Measurements from ENCODE around the gene PAGE2B. TPM values are rescaled to one million over a fixed set of nuclear protein-coding genes. Genes with fewer than 3 reads are reported as not detected.

PAGE2B gene
- total RNA-seq, 1 experiment from 2014 or later: not detected

- no peak overlapping the region for H3K27ac Mint-ChIP-seq (ENCODE audit: unreplicated experiment)
- no peaks in the 10 kb centered on the region for H3K4me1 Mint-ChIP-seq (ENCODE audit: low read depth, unreplicated experiment)
- H3K4me3 ChIP-seq (ENCODE audit: low read depth, low read length): no peak overlapping the region
- DNase-seq: no peak
- peaks cover 9% of the 10 kb centered on the region for H3K27me3 Mint-ChIP-seq (ENCODE audit: insufficient read depth, unreplicated experiment)
- no peak overlapping the region for H3K4me3 Mint-ChIP-seq (ENCODE audit: unreplicated experiment)
- no peaks in the 10 kb centered on the region for H3K36me3 Mint-ChIP-seq (ENCODE audit: insufficient read depth, unreplicated experiment)
- BruUV-seq (replicated peaks): no TSS peak
- intact Hi-C loops (cut with micrococcal nuclease; ENCODE audit: unreplicated experiment): no loop called here
- H3K9me3 Mint-ChIP-seq (ENCODE audit: unreplicated experiment): no peaks in the 10 kb centered on the region
- POLR2A ChIA-PET: no interaction called here
- H3K36me3 ChIP-seq (ENCODE audit: control insufficient read depth, insufficient read depth, low read length): no peaks in the 10 kb centered on the region
- CTCF ChIA-PET: no interaction called here
- no peak for TF ChIP-seq CTCF (IDR thresholded peaks at IDR 0.05; ENCODE audit: insufficient read depth in 1 of 2, low read depth in 1 of 2, low read length in 1 of 2, severe bottlenecking in 1 of 2, unreplicated experiment in 1 of 2)
- H3K27me3 ChIP-seq (replicated peaks; ENCODE audit: control insufficient read depth, insufficient read depth, low read length): no peaks in the 10 kb centered on the region
- H3K4me1 ChIP-seq: no peaks in the 10 kb centered on the region
- H3K9me3 ChIP-seq: no peaks in the 10 kb centered on the region
These were observed 46.8 kb upstream of the PAGE2B start for GRCh38 chrX:55028040-55028439.

- intact Hi-C loops (cut with micrococcal nuclease; ENCODE audit: unreplicated experiment): no loop called here
- CTCF ChIA-PET: no interaction called here
- peaks cover 9% of the 10 kb centered on the region for H3K27me3 Mint-ChIP-seq (ENCODE audit: insufficient read depth, unreplicated experiment)
These were observed 46.2 kb upstream of the PAGE2B start for GRCh38 chrX:55028611-55029010.

GRCh38 chrX:55029291-55029690 lies 45.5 kb upstream of the PAGE2B start:
- ChIA-PET POLR2A (no interaction called here), CTCF (no interaction called here)
- no peak for TF ChIP-seq CTCF (IDR thresholded peaks at IDR 0.05; ENCODE audit: insufficient read depth in 1 of 2, low read depth in 1 of 2, low read length in 1 of 2, severe bottlenecking in 1 of 2, unreplicated experiment in 1 of 2)
- no peaks in the 10 kb centered on the region for H3K4me1 Mint-ChIP-seq (ENCODE audit: low read depth, unreplicated experiment)
- no peaks in the 10 kb centered on the region for H3K9me3 Mint-ChIP-seq (ENCODE audit: unreplicated experiment)
- peaks cover 9% of the 10 kb centered on the region for H3K27me3 Mint-ChIP-seq (ENCODE audit: insufficient read depth, unreplicated experiment)
- no TSS peak for BruUV-seq (replicated peaks)
- no peaks in the 10 kb centered on the region for H3K36me3 ChIP-seq (ENCODE audit: control insufficient read depth, insufficient read depth, low read length)
- no peaks in the 10 kb centered on the region for H3K4me1 ChIP-seq
- H3K4me3 ChIP-seq (ENCODE audit: low read depth, low read length): no peak overlapping the region
- H3K27ac Mint-ChIP-seq (ENCODE audit: unreplicated experiment): no peak overlapping the region
- H3K27me3 ChIP-seq (replicated peaks; ENCODE audit: control insufficient read depth, insufficient read depth, low read length): no peaks in the 10 kb centered on the region
- no peak overlapping the region for H3K4me3 Mint-ChIP-seq (ENCODE audit: unreplicated experiment)
- no peaks in the 10 kb centered on the region for H3K36me3 Mint-ChIP-seq (ENCODE audit: insufficient read depth, unreplicated experiment)
- intact Hi-C loops (cut with micrococcal nuclease; ENCODE audit: unreplicated experiment): no loop called here
- no peak for DNase-seq
- no peaks in the 10 kb centered on the region for H3K9me3 ChIP-seq

More at GRCh38 chrX:55028611-55029010, 46.2 kb upstream of the PAGE2B start:
- Mint-ChIP-seq H3K27ac (ENCODE audit: unreplicated experiment) (no peak overlapping the region), H3K36me3 (ENCODE audit: insufficient read depth, unreplicated experiment) (no peaks in the 10 kb centered on the region), H3K4me1 (ENCODE audit: low read depth, unreplicated experiment) (no peaks in the 10 kb centered on the region), H3K4me3 (ENCODE audit: unreplicated experiment) (no peak overlapping the region), H3K9me3 (ENCODE audit: unreplicated experiment) (no peaks in the 10 kb centered on the region)
- Histone ChIP-seq H3K27me3 (replicated peaks; ENCODE audit: control insufficient read depth, insufficient read depth, low read length) (no peaks in the 10 kb centered on the region), H3K36me3 (ENCODE audit: control insufficient read depth, insufficient read depth, low read length) (no peaks in the 10 kb centered on the region), H3K9me3 (no peaks in the 10 kb centered on the region), H3K4me1 (no peaks in the 10 kb centered on the region), H3K4me3 (ENCODE audit: low read depth, low read length) (no peak overlapping the region)
- BruUV-seq (replicated peaks): no TSS peak
- POLR2A ChIA-PET: no interaction called here
- DNase-seq: no peak
- TF ChIP-seq CTCF (IDR thresholded peaks at IDR 0.05; ENCODE audit: insufficient read depth in 1 of 2, low read depth in 1 of 2, low read length in 1 of 2, severe bottlenecking in 1 of 2, unreplicated experiment in 1 of 2): no peak
